Adrenal gland (tissue), 12 donors: Measurements from ENCODE around the gene RASGRP2. TPM values are rescaled to one million over a fixed set of nuclear protein-coding genes. Genes with fewer than 3 reads are reported as not detected.
A peak's percentile ranks its signal among the peaks of the same experiment; 100 is the strongest.

Source experiments
- DNase-seq, 7 donors: peaks; one replicate each; pipeline ENCODE4 v3.0.0-alpha.2; 2019 to 2020
- H3K27ac ChIP-seq, 5 donors: fragments of 200-600 bp; sonication (generic) in 4 of 5; 1 replicate in 3 of 5; 2 replicates in 2 of 5; pipeline versions ENCODE4 v1.5.1 to v1.8.0; 2016 to 2020; ENCODE audit warnings: mild to moderate bottlenecking in 1 of 5
- H3K27me3 ChIP-seq: fragments of 200-600 bp; 2 replicates; pipeline ENCODE4 v1.8.0; 2021
- H3K36me3 ChIP-seq, 2 donors: fragments of 200-600 bp; replicated peaks in 1 of 2; 1 replicate in 1 of 2; 2 replicates in 1 of 2; pipeline versions ENCODE4 v1.5.1 to v1.8.0; 2018 to 2022
- H3K4me1 ChIP-seq, 2 donors: fragments of 200-600 bp; replicated peaks in 1 of 2; 1 replicate in 1 of 2; 2 replicates in 1 of 2; pipeline versions ENCODE4 v1.5.1 to v1.8.0; 2018 to 2021
- H3K4me3 ChIP-seq, 4 donors: fragments of 200-600 bp; sonication (generic) in 3 of 4; one replicate each; pipeline ENCODE4 v1.5.1; 2016 to 2018
- H3K9me3 ChIP-seq, 3 donors: fragments of 200-600 bp; sonication (generic) in 1 of 3; replicated peaks in 1 of 3; 1 replicate in 2 of 3; 2 replicates in 1 of 3; pipeline versions ENCODE4 v1.5.1 to v1.8.0; 2016 to 2021
- CTCF ChIP-seq, 6 experiments: fragments of 450-650 bp in 4 of 6; fragments of 200-600 bp in 2 of 6; sonication (generic) in 1 of 6; IDR thresholded peaks; 1 replicate in 5 of 6; 2 replicates in 1 of 6; pipeline versions ENCODE4 v1.5.1 to v1.8.0; 2016 to 2021; ENCODE audit warnings: antibody characterized with exemption in 6 of 6, mild to moderate bottlenecking in 2 of 6, moderate library complexity in 1 of 6
- POLR2A ChIP-seq, 2 donors: fragments of 450-650 bp; IDR thresholded peaks; one replicate each; pipeline ENCODE4 v1.6.1; 2017; ENCODE audit warnings: antibody characterized with exemption in 2 of 2, mild to moderate bottlenecking in 2 of 2, moderate library complexity in 1 of 2
- WGBS, 4 donors: extraction: QIAGEN DNeasy Blood & Tissue Kit in 2 of 4; methylation state at CpG; one replicate each; pipeline versions ENCODE4 v1.1.5 to v1.1.7; 2013 to 2017; 5-methylcytosine and 5-hydroxymethylcytosine counted together
- intact Hi-C, 2 donors: fragments of 100-400 bp; cut with DNase I; formaldehyde crosslinking; loops; one replicate each; pipeline versions ENCODE4 v1.14.1 to v1.15.0; 2022 to 2023
- polyA plus RNA-seq, 3 donors: library from polyadenylated mRNA; stranded (reverse); fragments of 200-250 nt in 2 of 3; fragments of 350-450 nt in 1 of 3; fragmentation: Illumina TruSeq in 1 of 3; extraction: RNeasy Lipid Tissue Mini Kit (QIAGEN cat#74804) in 1 of 3; gene quantifications; one replicate each; pipeline ENCODE4 v1.2.3, GENCODE V29; 2013 to 2014
- total RNA-seq, 9 donors: library from RNA; depleted of rRNA in 4 of 9; stranded (reverse); fragments of >200 nt in 4 of 9; fragments of 120-200 nt in 1 of 9; fragmentation: NEBNext Ultra II Directional in 1 of 9; extraction: Animal tissue kit (Norgen Biotek cat#: 25700) in 1 of 9; gene quantifications; one replicate each; pipeline versions ENCODE4 v1.1.0 to v1.2.4, GENCODE V29; 2013 to 2023
- donor health status: healthy with polysubstance abuse.
- donor health status: Bipolar disorder and iron deficiency.
- donor health status: DM: yes; HTN: yes; CAD: no.
- donor health status: DM: no; HTN: no; CAD: no.
- donor health status: DM: no; HTN: no; CAD: no.
- donor health status: DM: yes; HTN: yes; CAD: no.

The RASGRP2 gene
- total and polyA plus RNA-seq, 12 donors: 3.6 to 81.9 (median 12.3) TPM

GRCh38 chr11:64734811-64735724 is 8.9 kb downstream of the RASGRP2 start:
- intact Hi-C loops: no loop called here
- Histone ChIP-seq H3K4me3 (no peak overlapping the region), H3K27me3 (no peaks in the 10 kb centered on the region), H3K4me1 (no peaks in the 10 kb centered on the region), H3K27ac (no peak overlapping the region), H3K36me3 (no peaks in the 10 kb centered on the region), H3K9me3 (no peaks in the 10 kb centered on the region)
- TF ChIP-seq POLR2A (IDR thresholded peaks at IDR 0.05): no peak
- TF ChIP-seq CTCF (IDR thresholded peaks at IDR 0.05): no peak
- DNase-seq: no peak
- 76 to 86% (median 80%) methylated on average over 8 to 23 of the region's 23 CpGs for WGBS, 4 donors

GRCh38 chr11:64731601-64732000 is 12.3 kb downstream of the RASGRP2 start:
- no peak for DNase-seq
- WGBS, 4 donors: 79 to 93% (median 85%) methylated on average over 3 of the region's 3 CpGs
- H3K9me3 ChIP-seq: no peaks in the 10 kb centered on the region
- no peak overlapping the region for H3K4me3 ChIP-seq
- no peak overlapping the region for H3K27ac ChIP-seq
- no peaks in the 10 kb centered on the region for H3K27me3 ChIP-seq
- no peaks in the 10 kb centered on the region for H3K36me3 ChIP-seq
- H3K4me1 ChIP-seq: no peaks in the 10 kb centered on the region
- TF ChIP-seq POLR2A (IDR thresholded peaks at IDR 0.05) (no peak), CTCF (IDR thresholded peaks at IDR 0.05) (no peak)
- intact Hi-C loops: no loop called here

GRCh38 chr11:64729851-64730382 is 14.0 kb downstream of the RASGRP2 start:
- Histone ChIP-seq H3K4me3 (no peak overlapping the region), H3K27me3 (no peaks in the 10 kb centered on the region), H3K27ac (no peak overlapping the region), H3K4me1 (no peaks in the 10 kb centered on the region), H3K9me3 (no peaks in the 10 kb centered on the region), H3K36me3 (no peaks in the 10 kb centered on the region)
- WGBS, 4 donors: 41 to 71% (median 52%) methylated on average over 16 to 21 of the region's 21 CpGs
- intact Hi-C loops: no loop called here
- no peak for TF ChIP-seq CTCF (IDR thresholded peaks at IDR 0.05)
- no peak for TF ChIP-seq POLR2A (IDR thresholded peaks at IDR 0.05)
- peak in 5 of 7 donors; percentile 42 to 71 (median 44) for DNase-seq

- TF ChIP-seq CTCF (IDR thresholded peaks at IDR 0.05) (no peak), POLR2A (IDR thresholded peaks at IDR 0.05) (no peak)
- 89 to 92% (median 90%) methylated on average over 4 to 11 of the region's 11 CpGs for WGBS, 4 donors
- intact Hi-C loops: no loop called here
- Histone ChIP-seq H3K4me3 (no peak overlapping the region), H3K9me3 (no peaks in the 10 kb centered on the region), H3K27me3 (no peaks in the 10 kb centered on the region), H3K4me1 (no peaks in the 10 kb centered on the region), H3K36me3 (no peaks in the 10 kb centered on the region), H3K27ac (no peak overlapping the region)
- no peak for DNase-seq
These were observed 15.1 kb downstream of the RASGRP2 start for GRCh38 chr11:64728757-64729365.
